DND-41 (cell line): Measurements from ENCODE around the gene DNAJA3.
"Not testable (repeated sequence)": the region's sequence is repeated elsewhere in the genome, so short reads cannot be mapped to it uniquely, and the experiment has no call there.

ENCODE experiments used
- ATAC-seq: fragments of 200-7000 bp; cut with Tn5 transposase; 3 replicates; pipeline ENCODE4 v1.9.1; 2021; ENCODE audit warnings: low read depth; ENCODE audit not compliant: insufficient read depth
- DNase-seq: peaks from one replicate; pipeline ENCODE4 v3.0.0-alpha.2; 2020
- H2AFZ ChIP-seq: 2 replicates; pipeline ENCODE4 v1.6.0; 2012; ENCODE audit warnings: low read depth, low read length
- H3K27ac ChIP-seq: 2 replicates; pipeline ENCODE4 v1.5.1; 2012; ENCODE audit warnings: low read length, inconsistent platforms
- H3K27me3 ChIP-seq: fragments of 200-600 bp; sonication (generic); 2 replicates; pipeline ENCODE4 v1.6.0; 2012; ENCODE audit warnings: low read length, mild to moderate bottlenecking, inconsistent platforms; ENCODE audit not compliant: insufficient read depth, poor library complexity
- H3K36me3 ChIP-seq: 2 replicates; pipeline ENCODE4 v1.5.1; 2012; ENCODE audit warnings: low read length, inconsistent platforms; ENCODE audit not compliant: insufficient read depth
- H3K4me1 ChIP-seq: 2 replicates; pipeline ENCODE4 v1.5.1; 2012; ENCODE audit warnings: mild to moderate bottlenecking, low read length; ENCODE audit not compliant: insufficient read depth
- H3K4me2 ChIP-seq: 2 replicates; pipeline ENCODE4 v1.6.0; 2012; ENCODE audit warnings: mild to moderate bottlenecking, moderate library complexity, low read length, inconsistent platforms; ENCODE audit not compliant: insufficient read depth
- H3K4me3 ChIP-seq, 2 experiments: fragments of 200-600 bp in 1 of 2; shearing (Covaris generic) in 1 of 2; 2 replicates each; pipeline ENCODE4 v1.5.1; 2012 to 2016; ENCODE audit warnings: inconsistent platforms in 2 of 2, low read length in 2 of 2, mild to moderate bottlenecking in 2 of 2, low read depth in 1 of 2, moderate library complexity in 1 of 2
- H3K79me2 ChIP-seq: 2 replicates; pipeline ENCODE4 v1.6.0; 2012; ENCODE audit warnings: low read length, inconsistent platforms; ENCODE audit not compliant: insufficient read depth
- H3K9ac ChIP-seq: 2 replicates; pipeline ENCODE4 v1.6.0; 2012; ENCODE audit warnings: low read depth, mild to moderate bottlenecking, inconsistent platforms, low read length, moderate library complexity
- H3K9me3 ChIP-seq: 2 replicates; pipeline ENCODE4 v1.5.1; 2012; ENCODE audit warnings: low read length, moderate library complexity, mild to moderate bottlenecking, inconsistent platforms; ENCODE audit not compliant: insufficient read depth, severe bottlenecking
- H4K20me1 ChIP-seq: 2 replicates; pipeline ENCODE4 v1.6.0; 2012; ENCODE audit warnings: low read length; ENCODE audit not compliant: insufficient read depth
- CTCF ChIP-seq: IDR thresholded peaks from 2 replicates; pipeline ENCODE4 v1.5.1; 2012; ENCODE audit warnings: borderline replicate concordance, low read length, moderate library complexity, mild to moderate bottlenecking; ENCODE audit not compliant: poor library complexity, severe bottlenecking; ENCODE audit errors: extremely low read depth
- EZH2 ChIP-seq: IDR thresholded peaks from 3 replicates; pipeline ENCODE4 v1.6.1; 2012; ENCODE audit warnings: borderline replicate concordance, low read depth, mild to moderate bottlenecking, moderate library complexity, low read length, inconsistent platforms; ENCODE audit not compliant: severe bottlenecking

DNAJA3 gene

GRCh38 chr16:4392382-4393239 is 33.1 kb upstream of the DNAJA3 start:
- DNase-seq (no peak), ATAC-seq (no peak)
- no peaks in the 10 kb centered on the region for H3K27me3 ChIP-seq
- no peaks in the 10 kb centered on the region for H3K4me1 ChIP-seq
- TF ChIP-seq CTCF (no peak), EZH2 (no peak)
- no peaks in the 10 kb centered on the region for H3K9me3 ChIP-seq
- no peak overlapping the region for H3K4me3 ChIP-seq
- H4K20me1 ChIP-seq: peaks cover 29% of the 10 kb centered on the region; the same call in 1 of the 2 replicates
- no peak overlapping the region for H3K9ac ChIP-seq
- H3K27ac ChIP-seq: no peak overlapping the region
- H2AFZ ChIP-seq: no peak overlapping the region
- H3K36me3 ChIP-seq: peaks cover 66% of the 10 kb centered on the region
- no peaks in the 10 kb centered on the region for H3K79me2 ChIP-seq
- H3K4me2 ChIP-seq: no peak overlapping the region

- H3K36me3 ChIP-seq: peaks cover 63% of the 10 kb centered on the region
- H3K27me3 ChIP-seq: no peaks in the 10 kb centered on the region
- H3K4me2 ChIP-seq: no peak overlapping the region
- no peak for TF ChIP-seq EZH2
- H3K4me1 ChIP-seq: no peaks in the 10 kb centered on the region
- no peaks in the 10 kb centered on the region for H3K79me2 ChIP-seq
- ATAC-seq (no peak), DNase-seq (no peak)
- no peaks in the 10 kb centered on the region for H3K9me3 ChIP-seq
- peaks cover 29% of the 10 kb centered on the region; the same call in 1 of the 2 replicates for H4K20me1 ChIP-seq
- H3K4me3 ChIP-seq: no peak overlapping the region
- H3K27ac ChIP-seq: no peak overlapping the region
- no peak overlapping the region for H2AFZ ChIP-seq
- H3K9ac ChIP-seq: no peak overlapping the region
These were observed 32.4 kb upstream of the DNAJA3 start for GRCh38 chr16:4393240-4393600.

GRCh38 chr16:4393850-4394249 is 31.8 kb upstream of the DNAJA3 start:
- H4K20me1 ChIP-seq: peaks cover 29% of the 10 kb centered on the region; the same call in 1 of the 2 replicates
- peaks cover 57% of the 10 kb centered on the region for H3K36me3 ChIP-seq
- H3K79me2 ChIP-seq, H3K27me3 ChIP-seq, H3K4me3 ChIP-seq, DNase-seq, H3K9me3 ChIP-seq, ATAC-seq, H2AFZ ChIP-seq, H3K4me2 ChIP-seq, H3K4me1 ChIP-seq, H3K27ac ChIP-seq, H3K9ac ChIP-seq: not testable (repeated sequence)

- H4K20me1 ChIP-seq: peaks cover 16% of the 10 kb centered on the region; the same call in 1 of the 2 replicates
- H2AFZ ChIP-seq: no peak overlapping the region
- no peaks in the 10 kb centered on the region for H3K27me3 ChIP-seq
- no peak for DNase-seq
- peaks cover 54% of the 10 kb centered on the region for H3K36me3 ChIP-seq
- ATAC-seq: no peak
- no peak overlapping the region for H3K9ac ChIP-seq
- H3K4me2 ChIP-seq: no peak overlapping the region
- no peaks in the 10 kb centered on the region for H3K79me2 ChIP-seq
- no peaks in the 10 kb centered on the region for H3K4me1 ChIP-seq
- H3K9me3 ChIP-seq: no peaks in the 10 kb centered on the region
- H3K27ac ChIP-seq: no peak overlapping the region
- TF ChIP-seq EZH2: no peak
- TF ChIP-seq CTCF: no peak
- no peak overlapping the region for H3K4me3 ChIP-seq
These were observed 30.5 kb upstream of the DNAJA3 start for GRCh38 chr16:4395055-4395726.
